GM18858 (cell line): ENCODE data around the gene PITPNC1.
"Not testable (repeated sequence)": the region's sequence is repeated elsewhere in the genome, so short reads cannot be mapped to it uniquely, and the experiment has no call there.

ENCODE experiments used
- ATAC-seq: cut with Tn5 transposase; IDR thresholded peaks from one replicate; pipeline ENCODE4 v1.9.1; 2021; ENCODE audit not compliant: unreplicated experiment

Gene PITPNC1

GRCh38 chr17:67482764-67483163 is 105.7 kb downstream of the PITPNC1 start:
- ATAC-seq, result no peak

- ATAC-seq, result no peak
These were observed 107.2 kb downstream of the PITPNC1 start for GRCh38 chr17:67484261-67484660.

GRCh38 chr17:67485666-67486065 is 108.6 kb downstream of the PITPNC1 start:
- ATAC-seq, result no peak

- no peak for ATAC-seq
These were observed 110.4 kb downstream of the PITPNC1 start for GRCh38 chr17:67487506-67487905.

GRCh38 chr17:67488161-67488560 is 111.1 kb downstream of the PITPNC1 start:
- ATAC-seq, result no peak

- ATAC-seq, result no peak
These were observed 111.7 kb downstream of the PITPNC1 start for GRCh38 chr17:67488768-67489167.

- no peak for ATAC-seq
These were observed 112.2 kb downstream of the PITPNC1 start for GRCh38 chr17:67489273-67489672.

- ATAC-seq, result no peak
These were observed 113.4 kb downstream of the PITPNC1 start for GRCh38 chr17:67490471-67490870.

- no peak for ATAC-seq
These were observed 114.1 kb downstream of the PITPNC1 start for GRCh38 chr17:67491009-67491680.

GRCh38 chr17:67491681-67492024 is 114.6 kb downstream of the PITPNC1 start:
- ATAC-seq, result no peak

- ATAC-seq, result no peak
These were observed 115.2 kb downstream of the PITPNC1 start for GRCh38 chr17:67492251-67492740.

- no peak for ATAC-seq
These were observed 115.9 kb downstream of the PITPNC1 start for GRCh38 chr17:67492824-67493517.

GRCh38 chr17:67493812-67494211 is 116.7 kb downstream of the PITPNC1 start:
- no peak for ATAC-seq

- not testable (repeated sequence) for ATAC-seq
These were observed 118.5 kb downstream of the PITPNC1 start for GRCh38 chr17:67495534-67495933.

GRCh38 chr17:67496286-67496685 is 119.2 kb downstream of the PITPNC1 start:
- no peak for ATAC-seq

- no peak for ATAC-seq
These were observed 122.6 kb downstream of the PITPNC1 start for GRCh38 chr17:67499685-67500084.

GRCh38 chr17:67500261-67500660 is 123.2 kb downstream of the PITPNC1 start:
- no peak for ATAC-seq

- no peak for ATAC-seq
These were observed 123.7 kb downstream of the PITPNC1 start for GRCh38 chr17:67500677-67501300.

GRCh38 chr17:67502151-67502550 is 125.1 kb downstream of the PITPNC1 start:
- no peak for ATAC-seq

- no peak for ATAC-seq
These were observed 126.1 kb downstream of the PITPNC1 start for GRCh38 chr17:67503184-67503583.

- no peak for ATAC-seq
These were observed 126.7 kb downstream of the PITPNC1 start for GRCh38 chr17:67503739-67504138.

- no peak for ATAC-seq
These were observed 127.1 kb downstream of the PITPNC1 start for GRCh38 chr17:67504182-67504581.
